Measurements from ENCODE around the gene MAGI3. TPM values are rescaled to one million over a fixed set of nuclear protein-coding genes. Genes with fewer than 3 reads are reported as not detected.

The MAGI3 gene
- polyA plus RNA-seq, 1 donor from 2014 or later = 10.8 TPM

DNA sequence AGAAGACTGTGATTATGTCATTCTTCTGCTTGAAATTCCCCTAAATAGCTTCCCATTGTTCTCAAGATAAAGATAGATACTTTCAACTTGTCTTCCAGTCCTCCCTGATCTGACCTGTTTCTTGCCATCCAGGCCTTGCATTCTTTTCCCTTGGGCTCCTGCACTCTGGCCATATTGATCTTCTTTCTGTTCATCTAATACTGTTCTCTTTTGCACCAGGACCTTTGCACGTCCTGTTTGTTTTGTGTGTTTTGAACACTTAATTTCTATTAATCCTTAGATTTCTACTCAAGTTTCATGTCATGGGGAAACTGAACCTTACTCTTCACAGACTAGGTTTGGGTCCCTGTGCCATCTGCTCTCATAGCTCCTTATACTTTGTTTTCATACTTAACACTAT lies 65.1 kb downstream of the MAGI3 start:
- Histone ChIP-seq H3K4me3 (ENCODE audit: low read length) (no peak overlapping the region), H3K9ac (ENCODE audit: low read length) (no peak overlapping the region), H3K9me2 (ENCODE audit: insufficient read depth, low read length) (no peaks in the 10 kb centered on the region), H3K27me3 (ENCODE audit: insufficient read depth, low read depth, low read length) (no peaks in the 10 kb centered on the region), H4K20me1 (ENCODE audit: insufficient read depth) (no peaks in the 10 kb centered on the region), H2AFZ (ENCODE audit: low read depth, low read length) (no peak overlapping the region), H3K79me2 (replicated peaks; ENCODE audit: insufficient read depth, low read length) (peaks cover 10% of the 10 kb centered on the region), H3F3A (ENCODE audit: insufficient read depth, low read length, poor library complexity, severe bottlenecking) (no peaks in the 10 kb centered on the region), H3K9me3 (ENCODE audit: low read length) (peaks cover 7% of the 10 kb centered on the region), H3K27ac (ENCODE audit: low read length) (no peak overlapping the region), H3K36me3 (ENCODE audit: insufficient read depth, low read length) (no peaks in the 10 kb centered on the region), H3K4me2 (ENCODE audit: low read length) (no peak overlapping the region)
- no peak for TF ChIP-seq RAD21 (conservative IDR thresholded peaks at IDR 0.05)
- TF ChIP-seq MXI1 (conservative IDR thresholded peaks at IDR 0.05; ENCODE audit: poor library complexity, severe bottlenecking) = no peak
- no peak for TF ChIP-seq EZH2 (IDR thresholded peaks at IDR 0.05; ENCODE audit: borderline replicate concordance, insufficient read depth, low read length, poor library complexity, severe bottlenecking)

DNA sequence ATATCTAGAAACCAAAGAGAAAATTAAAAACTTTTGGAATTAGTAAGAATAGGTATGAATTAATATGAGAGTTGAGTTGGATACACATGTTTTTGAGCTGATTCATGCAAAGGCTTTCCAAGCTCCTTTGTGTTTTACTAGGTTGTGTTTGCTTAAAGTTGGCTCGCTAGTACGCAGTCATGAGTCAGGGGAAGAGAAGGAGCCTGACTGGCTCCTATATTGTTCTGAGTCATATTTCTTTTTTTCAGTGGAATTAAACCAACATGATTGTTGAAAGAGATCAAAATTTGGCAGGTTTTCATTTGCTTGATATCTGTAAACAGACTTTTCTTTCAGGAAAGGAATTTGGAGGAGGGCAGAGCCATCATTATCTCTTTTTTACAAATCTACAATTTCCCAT lies 66.7 kb downstream of the MAGI3 start:
- Histone ChIP-seq H3K79me2 (replicated peaks; ENCODE audit: insufficient read depth, low read length) (peaks cover 10% of the 10 kb centered on the region), H3K27ac (ENCODE audit: low read length) (no peak overlapping the region), H3K4me3 (ENCODE audit: low read length) (no peak overlapping the region), H3F3A (ENCODE audit: insufficient read depth, low read length, poor library complexity, severe bottlenecking) (no peaks in the 10 kb centered on the region), H3K36me3 (ENCODE audit: insufficient read depth, low read length) (no peaks in the 10 kb centered on the region), H3K9me3 (ENCODE audit: low read length) (peaks cover 7% of the 10 kb centered on the region), H2AFZ (ENCODE audit: low read depth, low read length) (no peak overlapping the region), H4K20me1 (ENCODE audit: insufficient read depth) (no peaks in the 10 kb centered on the region), H3K9me2 (ENCODE audit: insufficient read depth, low read length) (no peaks in the 10 kb centered on the region), H3K4me2 (ENCODE audit: low read length) (no peak overlapping the region), H3K9ac (ENCODE audit: low read length) (no peak overlapping the region), H3K27me3 (ENCODE audit: insufficient read depth, low read depth, low read length) (no peaks in the 10 kb centered on the region)
- TF ChIP-seq POLR2AphosphoS5 (IDR thresholded peaks at IDR 0.05) (no peak), EZH2 (IDR thresholded peaks at IDR 0.05; ENCODE audit: borderline replicate concordance, insufficient read depth, low read length, poor library complexity, severe bottlenecking) (no peak), RAD21 (conservative IDR thresholded peaks at IDR 0.05) (no peak), MXI1 (conservative IDR thresholded peaks at IDR 0.05; ENCODE audit: poor library complexity, severe bottlenecking) (no peak), EP300 (conservative IDR thresholded peaks at IDR 0.05; ENCODE audit: poor library complexity, severe bottlenecking) (no peak), SMC3 (conservative IDR thresholded peaks at IDR 0.05; ENCODE audit: poor library complexity) (no peak), TAF1 (IDR thresholded peaks at IDR 0.05; ENCODE audit: low read depth) (no peak)
- TF ChIP-seq, protein P1, sequence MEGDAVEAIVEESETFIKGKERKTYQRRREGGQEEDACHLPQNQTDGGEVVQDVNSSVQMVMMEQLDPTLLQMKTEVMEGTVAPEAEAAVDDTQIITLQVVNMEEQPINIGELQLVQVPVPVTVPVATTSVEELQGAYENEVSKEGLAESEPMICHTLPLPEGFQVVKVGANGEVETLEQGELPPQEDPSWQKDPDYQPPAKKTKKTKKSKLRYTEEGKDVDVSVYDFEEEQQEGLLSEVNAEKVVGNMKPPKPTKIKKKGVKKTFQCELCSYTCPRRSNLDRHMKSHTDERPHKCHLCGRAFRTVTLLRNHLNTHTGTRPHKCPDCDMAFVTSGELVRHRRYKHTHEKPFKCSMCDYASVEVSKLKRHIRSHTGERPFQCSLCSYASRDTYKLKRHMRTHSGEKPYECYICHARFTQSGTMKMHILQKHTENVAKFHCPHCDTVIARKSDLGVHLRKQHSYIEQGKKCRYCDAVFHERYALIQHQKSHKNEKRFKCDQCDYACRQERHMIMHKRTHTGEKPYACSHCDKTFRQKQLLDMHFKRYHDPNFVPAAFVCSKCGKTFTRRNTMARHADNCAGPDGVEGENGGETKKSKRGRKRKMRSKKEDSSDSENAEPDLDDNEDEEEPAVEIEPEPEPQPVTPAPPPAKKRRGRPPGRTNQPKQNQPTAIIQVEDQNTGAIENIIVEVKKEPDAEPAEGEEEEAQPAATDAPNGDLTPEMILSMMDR (IDR thresholded peaks at IDR 0.05; ENCODE audit: poor library complexity, severe bottlenecking) = no peak
- TF ChIP-seq, protein P2, sequence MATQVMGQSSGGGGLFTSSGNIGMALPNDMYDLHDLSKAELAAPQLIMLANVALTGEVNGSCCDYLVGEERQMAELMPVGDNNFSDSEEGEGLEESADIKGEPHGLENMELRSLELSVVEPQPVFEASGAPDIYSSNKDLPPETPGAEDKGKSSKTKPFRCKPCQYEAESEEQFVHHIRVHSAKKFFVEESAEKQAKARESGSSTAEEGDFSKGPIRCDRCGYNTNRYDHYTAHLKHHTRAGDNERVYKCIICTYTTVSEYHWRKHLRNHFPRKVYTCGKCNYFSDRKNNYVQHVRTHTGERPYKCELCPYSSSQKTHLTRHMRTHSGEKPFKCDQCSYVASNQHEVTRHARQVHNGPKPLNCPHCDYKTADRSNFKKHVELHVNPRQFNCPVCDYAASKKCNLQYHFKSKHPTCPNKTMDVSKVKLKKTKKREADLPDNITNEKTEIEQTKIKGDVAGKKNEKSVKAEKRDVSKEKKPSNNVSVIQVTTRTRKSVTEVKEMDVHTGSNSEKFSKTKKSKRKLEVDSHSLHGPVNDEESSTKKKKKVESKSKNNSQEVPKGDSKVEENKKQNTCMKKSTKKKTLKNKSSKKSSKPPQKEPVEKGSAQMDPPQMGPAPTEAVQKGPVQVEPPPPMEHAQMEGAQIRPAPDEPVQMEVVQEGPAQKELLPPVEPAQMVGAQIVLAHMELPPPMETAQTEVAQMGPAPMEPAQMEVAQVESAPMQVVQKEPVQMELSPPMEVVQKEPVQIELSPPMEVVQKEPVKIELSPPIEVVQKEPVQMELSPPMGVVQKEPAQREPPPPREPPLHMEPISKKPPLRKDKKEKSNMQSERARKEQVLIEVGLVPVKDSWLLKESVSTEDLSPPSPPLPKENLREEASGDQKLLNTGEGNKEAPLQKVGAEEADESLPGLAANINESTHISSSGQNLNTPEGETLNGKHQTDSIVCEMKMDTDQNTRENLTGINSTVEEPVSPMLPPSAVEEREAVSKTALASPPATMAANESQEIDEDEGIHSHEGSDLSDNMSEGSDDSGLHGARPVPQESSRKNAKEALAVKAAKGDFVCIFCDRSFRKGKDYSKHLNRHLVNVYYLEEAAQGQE (IDR thresholded peaks at IDR 0.05; ENCODE audit: borderline replicate concordance) = no peak

All from neural cell (in vitro differentiated cells).